Hematopoietic multipotent progenitor cell treated with erythropoietin and hydrocortisone succinate and interleukin-3 and kit ligand, for 15 days (in vitro differentiated cells): ENCODE data around the gene CCSER2.
"Not testable (repeated sequence)": the region's sequence is repeated elsewhere in the genome, so short reads cannot be mapped to it uniquely, and the experiment has no call there.

Source experiments
- DNase-seq: peaks from one replicate; pipeline ENCODE4 v3.0.0-alpha.2; 2015; ENCODE audit warnings: low spot score

The CCSER2 gene

GRCh38 chr10:84449351-84449750, 121.0 kb downstream of the CCSER2 start:
- DNase-seq: not testable (repeated sequence)

GRCh38 chr10:84452003-84452402, 123.6 kb downstream of the CCSER2 start:
- DNase-seq: no peak

GRCh38 chr10:84453303-84453702, 124.9 kb downstream of the CCSER2 start:
- no peak for DNase-seq

GRCh38 chr10:84456126-84456525, 127.7 kb downstream of the CCSER2 start:
- no peak for DNase-seq

- no peak for DNase-seq
These were observed 132.1 kb downstream of the CCSER2 start for GRCh38 chr10:84460520-84460919.

- no peak for DNase-seq
These were observed 141.1 kb downstream of the CCSER2 start for GRCh38 chr10:84469470-84469869.

GRCh38 chr10:84473136-84473535, 144.7 kb downstream of the CCSER2 start:
- no peak for DNase-seq

GRCh38 chr10:84477398-84478128, 149.2 kb downstream of the CCSER2 start:
- DNase-seq: no peak

- DNase-seq: no peak
These were observed 149.8 kb downstream of the CCSER2 start for GRCh38 chr10:84478151-84478550.

- no peak for DNase-seq
These were observed 150.3 kb downstream of the CCSER2 start for GRCh38 chr10:84478679-84479078.

GRCh38 chr10:84484541-84484940, 156.2 kb downstream of the CCSER2 start:
- no peak for DNase-seq

- DNase-seq: no peak
These were observed 165.0 kb downstream of the CCSER2 start for GRCh38 chr10:84493361-84493760.

- DNase-seq: no peak
These were observed 165.8 kb downstream of the CCSER2 start for GRCh38 chr10:84493951-84494848.

- DNase-seq: no peak
These were observed 166.4 kb downstream of the CCSER2 start for GRCh38 chr10:84494849-84495180.

GRCh38 chr10:84497978-84498377, 169.6 kb downstream of the CCSER2 start:
- DNase-seq: no peak

- DNase-seq: not testable (repeated sequence)
These were observed 170.7 kb downstream of the CCSER2 start for GRCh38 chr10:84499039-84499438.

- no peak for DNase-seq
These were observed 171.5 kb downstream of the CCSER2 start for GRCh38 chr10:84499846-84500245.

GRCh38 chr10:84510121-84510520, 181.7 kb downstream of the CCSER2 start:
- no peak for DNase-seq

- DNase-seq: no peak
These were observed 182.7 kb downstream of the CCSER2 start for GRCh38 chr10:84511106-84511505.

GRCh38 chr10:84511709-84512285, 183.4 kb downstream of the CCSER2 start:
- DNase-seq: no peak

- no peak for DNase-seq
These were observed 189.2 kb downstream of the CCSER2 start for GRCh38 chr10:84517554-84517953.

GRCh38 chr10:84519235-84519634, 190.8 kb downstream of the CCSER2 start:
- DNase-seq: no peak

GRCh38 chr10:84521013-84521412, 192.6 kb downstream of the CCSER2 start:
- DNase-seq: no peak
